Measurements from ENCODE around the gene PTPRD. TPM values are rescaled to one million over a fixed set of nuclear protein-coding genes. Genes with fewer than 3 reads are reported as not detected.

The PTPRD gene
- total RNA-seq, 1 donor from 2014 or later = 109 TPM

DNA sequence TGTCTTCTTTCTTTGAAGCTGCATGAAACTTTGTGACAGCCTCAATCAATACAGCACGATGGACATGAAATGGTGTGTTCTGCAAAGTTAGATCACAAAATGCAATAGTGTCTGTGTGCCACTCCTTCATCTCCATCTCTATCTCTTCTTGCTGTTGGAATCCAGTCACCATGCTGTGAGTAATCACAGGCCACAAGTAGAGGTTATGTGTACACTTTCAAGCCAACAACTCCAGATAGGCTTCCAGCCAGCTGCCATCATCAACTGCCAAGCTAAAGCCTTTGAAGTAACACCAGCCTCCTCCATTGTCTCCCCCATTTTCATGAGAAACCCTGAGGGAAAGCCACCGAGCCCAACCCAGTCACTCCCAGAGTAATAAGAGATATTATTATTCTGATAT lies 360.6 kb downstream of the PTPRD start:
- no peak for DNase-seq (ENCODE audit: low spot score in 2 of 2, unreplicated experiment in 2 of 2)
- H3K4me1 Mint-ChIP-seq = peaks cover 5% of the 10 kb centered on the region
- peaks cover 2% of the 10 kb centered on the region for H3K27me3 Mint-ChIP-seq (ENCODE audit: low read depth)
- no peaks in the 10 kb centered on the region for H3K9me3 Mint-ChIP-seq
- H3K27ac Mint-ChIP-seq = no peak overlapping the region
- no peaks in the 10 kb centered on the region for H3K36me3 Mint-ChIP-seq
- TF ChIP-seq, protein P1, sequence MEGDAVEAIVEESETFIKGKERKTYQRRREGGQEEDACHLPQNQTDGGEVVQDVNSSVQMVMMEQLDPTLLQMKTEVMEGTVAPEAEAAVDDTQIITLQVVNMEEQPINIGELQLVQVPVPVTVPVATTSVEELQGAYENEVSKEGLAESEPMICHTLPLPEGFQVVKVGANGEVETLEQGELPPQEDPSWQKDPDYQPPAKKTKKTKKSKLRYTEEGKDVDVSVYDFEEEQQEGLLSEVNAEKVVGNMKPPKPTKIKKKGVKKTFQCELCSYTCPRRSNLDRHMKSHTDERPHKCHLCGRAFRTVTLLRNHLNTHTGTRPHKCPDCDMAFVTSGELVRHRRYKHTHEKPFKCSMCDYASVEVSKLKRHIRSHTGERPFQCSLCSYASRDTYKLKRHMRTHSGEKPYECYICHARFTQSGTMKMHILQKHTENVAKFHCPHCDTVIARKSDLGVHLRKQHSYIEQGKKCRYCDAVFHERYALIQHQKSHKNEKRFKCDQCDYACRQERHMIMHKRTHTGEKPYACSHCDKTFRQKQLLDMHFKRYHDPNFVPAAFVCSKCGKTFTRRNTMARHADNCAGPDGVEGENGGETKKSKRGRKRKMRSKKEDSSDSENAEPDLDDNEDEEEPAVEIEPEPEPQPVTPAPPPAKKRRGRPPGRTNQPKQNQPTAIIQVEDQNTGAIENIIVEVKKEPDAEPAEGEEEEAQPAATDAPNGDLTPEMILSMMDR (IDR thresholded peaks at IDR 0.05; ENCODE audit: unreplicated experiment) = no peak
- H3K4me3 Mint-ChIP-seq = no peak overlapping the region

DNA sequence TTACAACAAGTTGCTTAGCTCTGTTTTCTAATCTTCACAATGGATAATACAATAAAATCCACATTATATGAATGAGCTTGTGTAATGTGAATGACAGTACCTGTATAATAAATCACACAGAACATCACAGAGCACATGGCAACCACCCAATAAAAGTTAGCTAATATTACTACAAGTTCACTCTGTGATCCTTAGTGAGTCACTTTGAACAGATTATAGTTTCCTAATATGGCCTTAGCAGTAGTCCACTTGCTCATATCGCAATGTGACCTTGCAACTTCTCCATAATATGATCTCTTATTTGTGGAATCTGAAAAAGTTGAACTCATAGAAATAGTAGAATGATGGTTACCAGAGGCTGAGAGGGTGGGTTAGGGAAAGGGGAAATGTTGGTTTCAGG lies 361.3 kb downstream of the PTPRD start:
- no peaks in the 10 kb centered on the region for H3K9me3 Mint-ChIP-seq
- TF ChIP-seq, protein P1 (IDR thresholded peaks at IDR 0.05; ENCODE audit: unreplicated experiment) = no peak
- H3K27me3 Mint-ChIP-seq (ENCODE audit: low read depth) = peaks cover 2% of the 10 kb centered on the region
- no peaks in the 10 kb centered on the region for H3K36me3 Mint-ChIP-seq
- DNase-seq (ENCODE audit: low spot score in 2 of 2, unreplicated experiment in 2 of 2) = no peak
- H3K4me1 Mint-ChIP-seq = peaks cover 5% of the 10 kb centered on the region
- H3K4me3 Mint-ChIP-seq = no peak overlapping the region
- H3K27ac Mint-ChIP-seq = no peak overlapping the region

DNA sequence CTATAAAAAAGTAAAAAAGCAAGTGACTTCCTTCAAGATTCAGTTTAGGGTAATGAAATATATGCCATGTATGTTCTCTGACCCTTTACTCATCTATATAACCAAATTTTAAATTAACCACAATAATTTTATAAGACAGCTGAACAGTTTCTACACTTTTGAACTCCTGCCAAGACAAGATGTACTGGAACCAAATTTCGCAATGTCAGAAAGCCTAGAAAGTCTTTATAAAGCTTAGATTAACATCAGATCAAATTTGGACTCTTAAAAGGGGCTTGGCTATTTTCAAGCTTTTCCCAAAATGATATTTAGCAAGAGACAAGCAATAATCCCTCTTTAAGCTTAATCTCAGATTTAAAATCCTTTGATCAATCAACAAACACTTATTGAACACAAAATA lies 362.6 kb downstream of the PTPRD start:
- no peak for DNase-seq (ENCODE audit: low spot score in 2 of 2, unreplicated experiment in 2 of 2)
- Mint-ChIP-seq H3K27ac (no peak overlapping the region), H3K4me3 (no peak overlapping the region), H3K36me3 (no peaks in the 10 kb centered on the region), H3K9me3 (no peaks in the 10 kb centered on the region), H3K4me1 (peaks cover 5% of the 10 kb centered on the region), H3K27me3 (ENCODE audit: low read depth) (peaks cover 4% of the 10 kb centered on the region)
- TF ChIP-seq, protein P1 (IDR thresholded peaks at IDR 0.05; ENCODE audit: unreplicated experiment) = no peak

DNA sequence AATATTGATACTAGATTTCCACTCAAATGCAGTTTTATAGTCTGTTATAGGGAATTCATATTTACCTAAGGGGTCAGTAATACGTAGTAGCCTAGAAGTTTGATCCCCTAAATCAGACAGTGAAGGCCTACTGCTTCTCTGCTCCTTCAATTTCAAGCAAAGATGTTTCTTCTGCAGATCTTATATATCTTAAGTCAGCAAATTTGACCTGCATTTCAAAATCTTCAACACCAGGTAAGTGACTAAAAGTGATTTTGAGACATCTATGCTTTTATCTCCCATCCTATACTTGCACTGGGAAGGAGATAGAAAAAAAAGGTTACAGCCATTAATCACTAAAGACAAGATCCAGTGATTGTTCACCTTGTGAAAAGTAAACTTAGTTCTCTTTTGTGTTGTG lies 363.9 kb downstream of the PTPRD start:
- peaks cover 11% of the 10 kb centered on the region for H3K4me1 Mint-ChIP-seq
- H3K4me3 Mint-ChIP-seq = no peak overlapping the region
- no peak overlapping the region for H3K27ac Mint-ChIP-seq
- no peaks in the 10 kb centered on the region for H3K36me3 Mint-ChIP-seq
- TF ChIP-seq, protein P1 (IDR thresholded peaks at IDR 0.05; ENCODE audit: unreplicated experiment) = no peak
- H3K9me3 Mint-ChIP-seq = no peaks in the 10 kb centered on the region
- DNase-seq (ENCODE audit: low spot score in 2 of 2, unreplicated experiment in 2 of 2) = no peak
- peaks cover 4% of the 10 kb centered on the region for H3K27me3 Mint-ChIP-seq (ENCODE audit: low read depth)

GRCh38 chr9:10242255-10242654 lies 370.5 kb downstream of the PTPRD start:
- Mint-ChIP-seq H3K36me3 (no peaks in the 10 kb centered on the region), H3K27ac (no peak overlapping the region), H3K9me3 (peaks cover 4% of the 10 kb centered on the region), H3K27me3 (ENCODE audit: low read depth) (peaks cover 2% of the 10 kb centered on the region), H3K4me1 (peaks cover 6% of the 10 kb centered on the region), H3K4me3 (no peak overlapping the region)
- no peak for DNase-seq (ENCODE audit: low spot score in 2 of 2, unreplicated experiment in 2 of 2)
- TF ChIP-seq, protein P1 (IDR thresholded peaks at IDR 0.05; ENCODE audit: unreplicated experiment) = no peak

GRCh38 chr9:10238087-10238486 lies 374.7 kb downstream of the PTPRD start:
- H3K27me3 Mint-ChIP-seq (ENCODE audit: low read depth) = no peaks in the 10 kb centered on the region
- no peaks in the 10 kb centered on the region for H3K4me1 Mint-ChIP-seq
- no peak overlapping the region for H3K27ac Mint-ChIP-seq
- DNase-seq (ENCODE audit: low spot score in 2 of 2, unreplicated experiment in 2 of 2) = no peak
- H3K36me3 Mint-ChIP-seq = no peaks in the 10 kb centered on the region
- TF ChIP-seq, protein P1 (IDR thresholded peaks at IDR 0.05; ENCODE audit: unreplicated experiment) = no peak
- peaks cover 4% of the 10 kb centered on the region for H3K9me3 Mint-ChIP-seq
- no peak overlapping the region for H3K4me3 Mint-ChIP-seq

All from mesothelial cell of epicardium (in vitro differentiated cells).